ENCODE data around the gene NDUFS4. TPM values are rescaled to one million over a fixed set of nuclear protein-coding genes. Genes with fewer than 3 reads are reported as not detected.

The NDUFS4 gene
- total RNA-seq, 4 donors from 2014 or later = 78.5 to 120 (median 90.3) TPM

DNA sequence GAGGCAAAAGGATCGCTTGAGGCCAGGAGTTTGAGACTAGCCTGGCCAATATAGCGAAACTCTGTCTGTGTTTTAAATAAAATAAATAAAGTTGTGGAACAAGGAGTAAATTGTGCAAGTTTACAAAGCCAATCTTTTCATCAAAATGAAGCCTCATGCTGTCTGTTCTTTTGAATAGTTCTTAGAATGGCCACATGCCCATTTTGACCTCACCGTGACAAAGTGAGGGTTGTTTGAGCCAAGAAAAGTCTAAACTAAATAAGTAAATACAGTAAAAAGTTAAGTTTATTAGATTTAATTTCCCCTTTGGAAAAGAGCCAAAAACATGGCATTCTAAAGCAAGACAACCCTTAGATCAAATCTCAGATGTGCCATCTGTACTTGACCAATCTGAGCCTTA is 165.7 kb downstream of the NDUFS4 start:
- Histone ChIP-seq H3K27me3 (no peaks in the 10 kb centered on the region), H3K4me3 (no peak overlapping the region), H3K36me3 (no peaks in the 10 kb centered on the region), H3K4me1 (no peaks in the 10 kb centered on the region), H3K27ac (replicated peaks in 1 of 4) (no peak overlapping the region), H3K9me3 (no peaks in the 10 kb centered on the region)
- TF ChIP-seq EP300 (IDR thresholded peaks at IDR 0.05) (no peak), POLR2AphosphoS5 (IDR thresholded peaks at IDR 0.05) (no peak), POLR2A (IDR thresholded peaks at IDR 0.05; ENCODE audit: low read depth) (no peak)
- TF ChIP-seq, protein P1, sequence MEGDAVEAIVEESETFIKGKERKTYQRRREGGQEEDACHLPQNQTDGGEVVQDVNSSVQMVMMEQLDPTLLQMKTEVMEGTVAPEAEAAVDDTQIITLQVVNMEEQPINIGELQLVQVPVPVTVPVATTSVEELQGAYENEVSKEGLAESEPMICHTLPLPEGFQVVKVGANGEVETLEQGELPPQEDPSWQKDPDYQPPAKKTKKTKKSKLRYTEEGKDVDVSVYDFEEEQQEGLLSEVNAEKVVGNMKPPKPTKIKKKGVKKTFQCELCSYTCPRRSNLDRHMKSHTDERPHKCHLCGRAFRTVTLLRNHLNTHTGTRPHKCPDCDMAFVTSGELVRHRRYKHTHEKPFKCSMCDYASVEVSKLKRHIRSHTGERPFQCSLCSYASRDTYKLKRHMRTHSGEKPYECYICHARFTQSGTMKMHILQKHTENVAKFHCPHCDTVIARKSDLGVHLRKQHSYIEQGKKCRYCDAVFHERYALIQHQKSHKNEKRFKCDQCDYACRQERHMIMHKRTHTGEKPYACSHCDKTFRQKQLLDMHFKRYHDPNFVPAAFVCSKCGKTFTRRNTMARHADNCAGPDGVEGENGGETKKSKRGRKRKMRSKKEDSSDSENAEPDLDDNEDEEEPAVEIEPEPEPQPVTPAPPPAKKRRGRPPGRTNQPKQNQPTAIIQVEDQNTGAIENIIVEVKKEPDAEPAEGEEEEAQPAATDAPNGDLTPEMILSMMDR (IDR thresholded peaks at IDR 0.05) = no peak
- 84% methylated on average over 3 of the region's 3 CpGs for WGBS
- intact Hi-C loops (cut with DNase I) = no loop called here
- DNase-seq (ENCODE audit: extremely low spot score) = no peak

DNA sequence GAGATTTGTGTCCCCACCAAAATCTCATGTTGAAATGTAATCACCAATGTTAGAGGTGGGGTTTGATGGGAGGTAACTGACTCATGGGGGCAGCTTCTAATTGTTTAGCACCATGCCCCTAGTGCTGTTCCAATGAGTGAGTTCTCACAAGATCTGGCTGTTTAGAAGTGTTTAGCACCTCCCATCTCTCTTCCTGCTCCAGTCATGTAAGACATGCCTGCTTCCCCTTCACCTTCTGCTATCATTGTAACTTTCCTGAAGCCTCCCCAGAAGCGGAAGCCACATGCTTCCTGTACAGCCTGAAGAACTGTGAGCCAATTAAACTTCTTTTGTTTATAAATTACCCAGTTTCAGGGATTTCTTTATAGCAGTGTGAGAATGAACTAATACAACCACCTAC is 170.5 kb downstream of the NDUFS4 start:
- Histone ChIP-seq H3K4me3 (no peak overlapping the region), H3K27ac (replicated peaks in 1 of 4) (no peak overlapping the region), H3K36me3 (no peaks in the 10 kb centered on the region), H3K9me3 (peaks cover 0 to 7% (median 0%) of the 10 kb centered on the region in 4 donors), H3K27me3 (no peaks in the 10 kb centered on the region), H3K4me1 (no peaks in the 10 kb centered on the region)
- DNase-seq (ENCODE audit: extremely low spot score) = no peak
- intact Hi-C loops (cut with DNase I) = no loop called here
- TF ChIP-seq EP300 (IDR thresholded peaks at IDR 0.05) (no peak), POLR2AphosphoS5 (IDR thresholded peaks at IDR 0.05) (no peak), POLR2A (IDR thresholded peaks at IDR 0.05; ENCODE audit: low read depth) (no peak)
- TF ChIP-seq, protein P1 (IDR thresholded peaks at IDR 0.05) = no peak
- 50% methylated on average over 1 of the region's 1 CpG for WGBS

Other genes starting within 250 kb of the NDUFS4 start
- 10 to 100 TPM in 1 of 4 donors, 1 to 10 TPM in 3; 2.0 to 16.4 (median 4.3) TPM for gene FST, start 80.0 kb upstream of the NDUFS4 start, total RNA-seq

Data from esophagus muscularis mucosa (tissue), 4 donors.